Measurements from ENCODE around the gene PLCB2.

DNA sequence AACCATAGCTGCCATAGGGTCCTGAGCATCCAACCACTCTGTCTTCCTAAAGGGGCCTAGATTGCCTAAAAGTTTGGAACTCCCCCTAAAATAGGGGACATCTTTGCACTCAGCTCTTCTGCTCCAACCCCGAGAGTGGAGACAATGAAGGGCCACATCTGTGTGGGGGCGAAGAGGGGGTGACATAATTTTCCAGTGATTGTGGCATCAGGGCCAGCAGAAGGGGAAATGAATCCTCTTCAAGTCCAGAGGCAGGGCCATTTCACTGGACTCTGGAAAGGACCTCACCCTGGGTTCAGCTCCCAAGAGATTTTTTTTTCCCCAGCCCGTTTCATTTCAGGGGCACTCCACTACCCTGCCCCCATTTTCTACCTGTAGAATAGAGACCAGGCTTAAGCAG, 20.2 kb downstream of the PLCB2 start:
- TF ChIP-seq, protein P1, sequence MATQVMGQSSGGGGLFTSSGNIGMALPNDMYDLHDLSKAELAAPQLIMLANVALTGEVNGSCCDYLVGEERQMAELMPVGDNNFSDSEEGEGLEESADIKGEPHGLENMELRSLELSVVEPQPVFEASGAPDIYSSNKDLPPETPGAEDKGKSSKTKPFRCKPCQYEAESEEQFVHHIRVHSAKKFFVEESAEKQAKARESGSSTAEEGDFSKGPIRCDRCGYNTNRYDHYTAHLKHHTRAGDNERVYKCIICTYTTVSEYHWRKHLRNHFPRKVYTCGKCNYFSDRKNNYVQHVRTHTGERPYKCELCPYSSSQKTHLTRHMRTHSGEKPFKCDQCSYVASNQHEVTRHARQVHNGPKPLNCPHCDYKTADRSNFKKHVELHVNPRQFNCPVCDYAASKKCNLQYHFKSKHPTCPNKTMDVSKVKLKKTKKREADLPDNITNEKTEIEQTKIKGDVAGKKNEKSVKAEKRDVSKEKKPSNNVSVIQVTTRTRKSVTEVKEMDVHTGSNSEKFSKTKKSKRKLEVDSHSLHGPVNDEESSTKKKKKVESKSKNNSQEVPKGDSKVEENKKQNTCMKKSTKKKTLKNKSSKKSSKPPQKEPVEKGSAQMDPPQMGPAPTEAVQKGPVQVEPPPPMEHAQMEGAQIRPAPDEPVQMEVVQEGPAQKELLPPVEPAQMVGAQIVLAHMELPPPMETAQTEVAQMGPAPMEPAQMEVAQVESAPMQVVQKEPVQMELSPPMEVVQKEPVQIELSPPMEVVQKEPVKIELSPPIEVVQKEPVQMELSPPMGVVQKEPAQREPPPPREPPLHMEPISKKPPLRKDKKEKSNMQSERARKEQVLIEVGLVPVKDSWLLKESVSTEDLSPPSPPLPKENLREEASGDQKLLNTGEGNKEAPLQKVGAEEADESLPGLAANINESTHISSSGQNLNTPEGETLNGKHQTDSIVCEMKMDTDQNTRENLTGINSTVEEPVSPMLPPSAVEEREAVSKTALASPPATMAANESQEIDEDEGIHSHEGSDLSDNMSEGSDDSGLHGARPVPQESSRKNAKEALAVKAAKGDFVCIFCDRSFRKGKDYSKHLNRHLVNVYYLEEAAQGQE (IDR thresholded peaks at IDR 0.05; ENCODE audit: low read depth, low read length) = no peak
- TF ChIP-seq, protein P2, sequence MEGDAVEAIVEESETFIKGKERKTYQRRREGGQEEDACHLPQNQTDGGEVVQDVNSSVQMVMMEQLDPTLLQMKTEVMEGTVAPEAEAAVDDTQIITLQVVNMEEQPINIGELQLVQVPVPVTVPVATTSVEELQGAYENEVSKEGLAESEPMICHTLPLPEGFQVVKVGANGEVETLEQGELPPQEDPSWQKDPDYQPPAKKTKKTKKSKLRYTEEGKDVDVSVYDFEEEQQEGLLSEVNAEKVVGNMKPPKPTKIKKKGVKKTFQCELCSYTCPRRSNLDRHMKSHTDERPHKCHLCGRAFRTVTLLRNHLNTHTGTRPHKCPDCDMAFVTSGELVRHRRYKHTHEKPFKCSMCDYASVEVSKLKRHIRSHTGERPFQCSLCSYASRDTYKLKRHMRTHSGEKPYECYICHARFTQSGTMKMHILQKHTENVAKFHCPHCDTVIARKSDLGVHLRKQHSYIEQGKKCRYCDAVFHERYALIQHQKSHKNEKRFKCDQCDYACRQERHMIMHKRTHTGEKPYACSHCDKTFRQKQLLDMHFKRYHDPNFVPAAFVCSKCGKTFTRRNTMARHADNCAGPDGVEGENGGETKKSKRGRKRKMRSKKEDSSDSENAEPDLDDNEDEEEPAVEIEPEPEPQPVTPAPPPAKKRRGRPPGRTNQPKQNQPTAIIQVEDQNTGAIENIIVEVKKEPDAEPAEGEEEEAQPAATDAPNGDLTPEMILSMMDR (IDR thresholded peaks at IDR 0.05) = no peak
- TF ChIP-seq JUND (IDR thresholded peaks at IDR 0.05) = no peak
- no peak for TF ChIP-seq EP300 (IDR thresholded peaks at IDR 0.05; ENCODE audit: borderline replicate concordance in 1 of 2, low read depth in 1 of 2, low read length in 1 of 2)
- TF ChIP-seq RAD21 (IDR thresholded peaks at IDR 0.05; ENCODE audit: low read length) = no peak
- TF ChIP-seq YY1 (IDR thresholded peaks at IDR 0.05; ENCODE audit: low read depth) = no peak
- no peak for TF ChIP-seq NFIC (IDR thresholded peaks at IDR 0.05; ENCODE audit: borderline replicate concordance)
- no peak for TF ChIP-seq POLR2AphosphoS5 (IDR thresholded peaks at IDR 0.05; ENCODE audit: low read depth, low read length)
- no peak for TF ChIP-seq FOSL2 (IDR thresholded peaks at IDR 0.05; ENCODE audit: borderline replicate concordance, low read depth)

All from SK-N-SH (cell line).